Hematopoietic multipotent progenitor cell treated with erythropoietin and hydrocortisone succinate and interleukin-3 and kit ligand, for 15 days (in vitro differentiated cells): ENCODE results near the gene AK2.
"Not testable (repeated sequence)": the region's sequence is repeated elsewhere in the genome, so short reads cannot be mapped to it uniquely, and the experiment has no call there.

Source experiments
- DNase-seq: peaks from one replicate; pipeline ENCODE4 v3.0.0-alpha.2; 2015; ENCODE audit warnings: low spot score

AK2 gene

GRCh38 chr1:33050221-33051076, 13.8 kb upstream of the AK2 start:
- DNase-seq, result no peak

GRCh38 chr1:33049371-33049770, 12.7 kb upstream of the AK2 start:
- no peak for DNase-seq

- DNase-seq, result no peak
These were observed 11.7 kb upstream of the AK2 start for GRCh38 chr1:33048426-33048825.

GRCh38 chr1:33047839-33048305, 11.2 kb upstream of the AK2 start:
- no peak for DNase-seq

- no peak for DNase-seq
These were observed 10.6 kb upstream of the AK2 start for GRCh38 chr1:33047290-33047689.

- not testable (repeated sequence) for DNase-seq
These were observed 9.6 kb upstream of the AK2 start for GRCh38 chr1:33046234-33046633.

- DNase-seq, result no peak
These were observed 9.1 kb upstream of the AK2 start for GRCh38 chr1:33045814-33046213.

- DNase-seq, result no peak
These were observed 8.6 kb upstream of the AK2 start for GRCh38 chr1:33045246-33045645.

- no peak for DNase-seq
These were observed 6.8 kb upstream of the AK2 start for GRCh38 chr1:33043267-33044092.

- no peak for DNase-seq
These were observed 6.1 kb upstream of the AK2 start for GRCh38 chr1:33042831-33043230.

GRCh38 chr1:33041026-33041425, 4.3 kb upstream of the AK2 start:
- no peak for DNase-seq

- no peak for DNase-seq
These were observed 3.2 kb upstream of the AK2 start for GRCh38 chr1:33039840-33040239.

- peak; percentile 11 for DNase-seq
These were observed 595 bp downstream of the AK2 start for GRCh38 chr1:33036051-33036525.

- no peak for DNase-seq
These were observed 4.4 kb downstream of the AK2 start for GRCh38 chr1:33032126-33032869.

GRCh38 chr1:33031506-33031905, 5.2 kb downstream of the AK2 start:
- DNase-seq, result no peak

GRCh38 chr1:33030575-33030974, 6.1 kb downstream of the AK2 start:
- DNase-seq, result no peak

GRCh38 chr1:33029921-33030320, 6.8 kb downstream of the AK2 start:
- no peak for DNase-seq

- no peak for DNase-seq
These were observed 7.5 kb downstream of the AK2 start for GRCh38 chr1:33029209-33029608.

GRCh38 chr1:33025761-33026160, 10.9 kb downstream of the AK2 start:
- no peak for DNase-seq

GRCh38 chr1:33025180-33025569, 11.5 kb downstream of the AK2 start:
- no peak for DNase-seq

- DNase-seq, result not testable (repeated sequence)
These were observed 12.1 kb downstream of the AK2 start for GRCh38 chr1:33024430-33025179.
